Measurements from ENCODE around the gene CLN6. TPM values are rescaled to one million over a fixed set of nuclear protein-coding genes. Genes with fewer than 3 reads are reported as not detected.

Gene CLN6
- total and polyA plus RNA-seq, 9 of the 15 experiments (the other 6 are each of a cell fraction or from before 2014, with no cell fraction given) = 0.71 to 53.3 (median 39.3) TPM

- no peaks in the 10 kb centered on the region for H3K9me3 ChIP-seq (replicated peaks; ENCODE audit: control insufficient read depth, insufficient read depth, low read depth, low read length)
- H3K4me1 ChIP-seq (replicated peaks in 1 of 2; ENCODE audit: control insufficient read depth in 2 of 2, insufficient read depth in 2 of 2, low read length in 2 of 2) = peaks cover 0 to 19% of the 10 kb centered on the region in 2 experiments; a peak in 3 of 5 replicates
- TF ChIP-seq BDP1 (IDR thresholded peaks at IDR 0.05; ENCODE audit: insufficient read depth, insufficient read length) (no peak), ADNP (tag; IDR thresholded peaks at IDR 0.05) (no peak), CTCFL (IDR thresholded peaks at IDR 0.05; ENCODE audit: borderline replicate concordance, insufficient read depth, low read depth, low read length, poor library complexity, severe bottlenecking) (no peak), ZC3H4 (CRISPR knock-in tag; IDR thresholded peaks at IDR 0.05; ENCODE audit: borderline replicate concordance) (no peak), GATA2 (CRISPR knock-in tag; IDR thresholded peaks at IDR 0.05) (no peak), ZFP36 (IDR thresholded peaks at IDR 0.05; ENCODE audit: low read depth, low read length, partially characterized antibody) (no peak), KDM2B (CRISPR knock-in tag; IDR thresholded peaks at IDR 0.05) (no peak), TAF15 (IDR thresholded peaks at IDR 0.05; ENCODE audit: low read depth, low read length) (no peak), ZNF696 (CRISPR knock-in tag; conservative IDR thresholded peaks at IDR 0.05) (no peak), NR1H2 (CRISPR knock-in tag; IDR thresholded peaks at IDR 0.05) (no peak), SIN3A (IDR thresholded peaks at IDR 0.05; ENCODE audit: borderline replicate concordance in 2 of 2, control insufficient read depth in 1 of 2, low read depth in 2 of 2, low read length in 2 of 2) (no peak), MED1 (CRISPR knock-in tag; IDR thresholded peaks at IDR 0.05; ENCODE audit: borderline replicate concordance) (no peak), ZEB2 (IDR thresholded peaks at IDR 0.05) (no peak)
- TF ChIP-seq, protein P1, sequence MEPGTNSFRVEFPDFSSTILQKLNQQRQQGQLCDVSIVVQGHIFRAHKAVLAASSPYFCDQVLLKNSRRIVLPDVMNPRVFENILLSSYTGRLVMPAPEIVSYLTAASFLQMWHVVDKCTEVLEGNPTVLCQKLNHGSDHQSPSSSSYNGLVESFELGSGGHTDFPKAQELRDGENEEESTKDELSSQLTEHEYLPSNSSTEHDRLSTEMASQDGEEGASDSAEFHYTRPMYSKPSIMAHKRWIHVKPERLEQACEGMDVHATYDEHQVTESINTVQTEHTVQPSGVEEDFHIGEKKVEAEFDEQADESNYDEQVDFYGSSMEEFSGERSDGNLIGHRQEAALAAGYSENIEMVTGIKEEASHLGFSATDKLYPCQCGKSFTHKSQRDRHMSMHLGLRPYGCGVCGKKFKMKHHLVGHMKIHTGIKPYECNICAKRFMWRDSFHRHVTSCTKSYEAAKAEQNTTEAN (CRISPR knock-in tag; IDR thresholded peaks at IDR 0.05) = no peak
- TF ChIP-seq, protein P2, sequence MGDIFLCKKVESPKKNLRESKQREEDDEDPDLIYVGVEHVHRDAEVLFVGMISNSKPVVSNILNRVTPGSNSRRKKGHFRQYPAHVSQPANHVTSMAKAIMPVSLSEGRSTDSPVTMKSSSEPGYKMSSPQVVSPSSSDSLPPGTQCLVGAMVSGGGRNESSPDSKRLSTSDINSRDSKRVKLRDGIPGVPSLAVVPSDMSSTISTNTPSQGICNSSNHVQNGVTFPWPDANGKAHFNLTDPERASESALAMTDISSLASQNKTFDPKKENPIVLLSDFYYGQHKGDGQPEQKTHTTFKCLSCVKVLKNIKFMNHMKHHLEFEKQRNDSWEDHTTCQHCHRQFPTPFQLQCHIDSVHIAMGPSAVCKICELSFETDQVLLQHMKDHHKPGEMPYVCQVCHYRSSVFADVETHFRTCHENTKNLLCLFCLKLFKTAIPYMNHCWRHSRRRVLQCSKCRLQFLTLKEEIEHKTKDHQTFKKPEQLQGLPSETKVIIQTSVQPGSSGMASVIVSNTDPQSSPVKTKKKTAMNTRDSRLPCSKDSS (IDR thresholded peaks at IDR 0.05; ENCODE audit: low read depth, partially characterized antibody) = no peak
- TF ChIP-seq, protein P3, sequence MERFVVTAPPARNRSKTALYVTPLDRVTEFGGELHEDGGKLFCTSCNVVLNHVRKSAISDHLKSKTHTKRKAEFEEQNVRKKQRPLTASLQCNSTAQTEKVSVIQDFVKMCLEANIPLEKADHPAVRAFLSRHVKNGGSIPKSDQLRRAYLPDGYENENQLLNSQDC (CRISPR knock-in tag; IDR thresholded peaks at IDR 0.05) = no peak
- H3K79me2 ChIP-seq (ENCODE audit: control insufficient read depth, insufficient read depth, low read length) = peaks cover 62% of the 10 kb centered on the region
- BruUV-seq (replicated peaks) = no TSS peak
- no peak overlapping the region for H3K9ac ChIP-seq (ENCODE audit: insufficient read depth in 1 of 2, low read depth in 2 of 2, low read length in 2 of 2)
- no peaks in the 10 kb centered on the region for H3K27me3 ChIP-seq (ENCODE audit: control insufficient read depth in 2 of 2, insufficient read depth in 2 of 2, low read length in 2 of 2)
- DNase-seq (ENCODE audit: extremely low read depth in 1 of 4, low spot score in 3 of 4) = no peak
- no peak overlapping the region for H3K27ac ChIP-seq (ENCODE audit: extremely low read depth, low read depth, low read length)
- POLR2A ChIA-PET = interaction anchor here (0.6 kb wide), 1 partner anchor 314 kb away, joined by 4 read pairs; no protein-coding TSS in a partner anchor
- WGBS (ENCODE audit: insufficient coverage, low coverage, missing lambda C conversion rate) = 96% methylated on average over 6 of the region's 6 CpGs
- no peak for FAIRE-seq
- ATAC-seq = no peak
- CTCF ChIA-PET (ENCODE audit: low intra/inter-chr PET ratio) = no interaction called here
- H3K4me3 ChIP-seq = no peak overlapping the region
- no peak overlapping the region for H3K4me2 ChIP-seq (ENCODE audit: insufficient read depth, low read length)
- intact Hi-C loops (cut with micrococcal nuclease) = loop anchor here (5.0 kb wide), 1 partner anchor 353 kb away; no protein-coding TSS in a partner anchor
- peaks cover 19% of the 10 kb centered on the region for H4K20me1 ChIP-seq (replicated peaks; ENCODE audit: control insufficient read depth, insufficient read depth, low read length)
- H3K9me1 ChIP-seq (ENCODE audit: control insufficient read depth, insufficient read depth, low read length) = peaks cover 9% of the 10 kb centered on the region
- no peak overlapping the region for H2AFZ ChIP-seq (ENCODE audit: low read depth, low read length)
- peaks cover 87% of the 10 kb centered on the region for H3K36me3 ChIP-seq (ENCODE audit: control insufficient read depth, insufficient read depth, low read length)
- in situ Hi-C loops (cut with MboI) = no loop called here
Observed at GRCh38 chr15:68214838-68215254, 14.7 kb downstream of the CLN6 start.
